Fibroblast of pulmonary artery (primary cell): ENCODE data around the gene FAM163A.

Experiments used
- DNase-seq: peaks from one replicate; pipeline ENCODE4 v3.0.0-alpha.2; 2010; ENCODE audit warnings: low read depth
- H3K4me3 ChIP-seq: replicated peaks from 2 replicates; pipeline ENCODE4 v1.5.1; 2011; ENCODE audit warnings: low read depth, mild to moderate bottlenecking, control low read depth, low read length, moderate library complexity
- TF ChIP-seq, protein P1 (sequence below): IDR thresholded peaks from 2 replicates; pipeline ENCODE4 v1.5.1; 2011; ENCODE audit warnings: mild to moderate bottlenecking, control low read depth, low read length, inconsistent platforms; ENCODE audit errors: missing control alignments

The FAM163A gene

DNA sequence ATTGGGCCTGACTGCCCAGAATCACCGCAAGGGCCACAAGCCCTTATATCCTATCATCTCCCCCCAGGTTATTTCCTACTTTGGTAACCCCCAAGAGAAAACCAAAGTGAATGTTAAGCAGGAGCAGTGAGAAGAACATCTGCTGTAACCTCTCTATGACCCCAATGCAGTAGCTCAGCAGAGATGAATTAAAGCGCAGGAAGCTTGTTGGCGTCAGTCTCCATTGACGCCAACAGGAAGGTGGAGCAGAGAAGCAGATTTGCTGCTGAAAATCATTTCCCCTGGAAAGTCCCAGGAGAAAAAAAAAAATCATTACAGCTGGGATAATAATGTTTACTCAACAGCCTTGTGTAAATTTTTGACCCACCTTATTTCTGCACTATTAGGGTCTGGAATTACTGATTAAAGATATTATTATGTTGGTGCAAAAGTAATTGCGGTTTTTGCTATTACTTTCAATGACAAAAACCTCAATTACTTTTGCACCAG is 33.2 kb upstream of the FAM163A start:
- TF ChIP-seq, protein P1, sequence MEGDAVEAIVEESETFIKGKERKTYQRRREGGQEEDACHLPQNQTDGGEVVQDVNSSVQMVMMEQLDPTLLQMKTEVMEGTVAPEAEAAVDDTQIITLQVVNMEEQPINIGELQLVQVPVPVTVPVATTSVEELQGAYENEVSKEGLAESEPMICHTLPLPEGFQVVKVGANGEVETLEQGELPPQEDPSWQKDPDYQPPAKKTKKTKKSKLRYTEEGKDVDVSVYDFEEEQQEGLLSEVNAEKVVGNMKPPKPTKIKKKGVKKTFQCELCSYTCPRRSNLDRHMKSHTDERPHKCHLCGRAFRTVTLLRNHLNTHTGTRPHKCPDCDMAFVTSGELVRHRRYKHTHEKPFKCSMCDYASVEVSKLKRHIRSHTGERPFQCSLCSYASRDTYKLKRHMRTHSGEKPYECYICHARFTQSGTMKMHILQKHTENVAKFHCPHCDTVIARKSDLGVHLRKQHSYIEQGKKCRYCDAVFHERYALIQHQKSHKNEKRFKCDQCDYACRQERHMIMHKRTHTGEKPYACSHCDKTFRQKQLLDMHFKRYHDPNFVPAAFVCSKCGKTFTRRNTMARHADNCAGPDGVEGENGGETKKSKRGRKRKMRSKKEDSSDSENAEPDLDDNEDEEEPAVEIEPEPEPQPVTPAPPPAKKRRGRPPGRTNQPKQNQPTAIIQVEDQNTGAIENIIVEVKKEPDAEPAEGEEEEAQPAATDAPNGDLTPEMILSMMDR: no peak
- peak; percentile 95 for DNase-seq
- no peak overlapping the region for H3K4me3 ChIP-seq

DNA sequence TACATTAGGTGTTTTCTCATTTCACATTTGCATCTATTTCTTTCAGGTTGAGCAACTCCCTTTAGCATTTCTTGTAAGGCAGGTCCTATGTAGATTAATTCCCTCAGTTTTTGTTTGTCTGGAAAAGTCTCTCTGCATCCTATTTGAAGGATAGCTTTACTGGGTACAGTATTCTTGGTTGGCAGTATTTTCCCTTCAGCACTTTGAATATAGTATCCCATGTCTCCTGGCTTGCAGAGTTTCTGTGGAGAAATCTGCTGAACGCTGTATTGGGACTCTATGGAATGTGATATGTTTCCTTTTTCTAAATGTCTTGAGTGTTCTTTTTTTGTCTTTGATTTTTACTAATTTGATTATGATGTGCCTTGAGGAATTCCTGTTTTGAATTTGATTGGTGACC is 28.9 kb upstream of the FAM163A start:
- TF ChIP-seq, protein P1: no peak
- no peak overlapping the region for H3K4me3 ChIP-seq

DNA sequence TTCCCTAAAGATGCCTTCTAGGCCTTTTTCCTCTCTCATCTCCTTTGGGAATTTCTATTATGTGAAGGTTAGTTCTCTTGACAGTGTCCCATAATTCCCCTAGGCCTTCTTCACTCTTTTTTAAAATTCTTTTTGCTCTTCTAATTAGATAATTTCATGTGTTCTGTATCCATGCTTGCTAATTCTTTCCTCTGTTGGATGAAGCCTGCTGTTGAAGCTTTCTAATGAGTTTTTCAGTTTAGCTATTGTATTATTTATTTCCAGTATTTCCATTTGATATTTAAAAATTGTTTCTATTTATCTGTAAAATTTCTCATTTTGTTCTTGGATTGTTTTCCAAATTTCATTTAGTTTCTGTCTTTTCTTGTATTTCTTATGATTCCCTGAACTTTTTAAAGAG is 28.5 kb upstream of the FAM163A start:
- TF ChIP-seq, protein P1: no peak
- DNase-seq: no peak
- H3K4me3 ChIP-seq: no peak overlapping the region

More for the DNA sequence above, 28.9 kb upstream of the FAM163A start:
- no peak for DNase-seq

DNA sequence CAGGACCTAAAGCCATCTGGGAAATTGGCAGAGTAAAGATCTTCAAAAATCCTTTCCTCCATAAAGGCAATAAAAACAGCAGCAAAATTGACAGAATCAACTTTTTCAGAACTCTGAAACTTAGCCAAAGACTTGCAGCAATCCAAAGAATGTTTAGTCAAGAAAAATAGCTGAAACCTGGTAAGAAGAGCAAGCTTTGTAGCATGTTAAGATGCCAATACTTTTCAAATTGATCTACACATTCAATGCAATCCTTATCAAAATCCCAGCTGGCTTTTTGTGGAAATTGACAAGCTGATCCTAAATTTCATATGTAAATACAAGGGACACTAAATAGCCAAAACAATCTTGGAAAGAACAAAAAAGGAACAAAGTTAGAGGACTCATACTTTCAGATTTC is 23.8 kb upstream of the FAM163A start:
- no peak overlapping the region for H3K4me3 ChIP-seq
- DNase-seq: no peak
- TF ChIP-seq, protein P1: no peak

DNA sequence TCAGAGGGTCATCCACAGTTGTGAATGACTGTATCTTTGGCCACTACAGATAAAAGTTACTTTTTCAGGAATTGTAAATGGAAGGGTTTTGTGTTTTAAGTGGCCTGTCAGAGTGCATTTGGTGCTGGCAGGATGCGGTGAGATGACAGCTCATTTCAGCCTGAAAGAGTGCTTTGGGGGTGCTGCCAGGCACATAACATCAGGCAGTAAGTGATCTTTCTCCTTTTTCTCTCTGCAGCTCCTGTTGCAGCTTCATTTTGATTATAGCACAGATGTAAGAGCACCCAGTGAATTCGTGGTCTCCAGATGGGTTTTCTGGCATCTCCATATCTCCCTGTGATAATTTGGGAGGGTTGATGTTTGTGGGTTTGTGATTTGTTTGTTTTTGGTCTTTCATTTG is 14.8 kb upstream of the FAM163A start:
- DNase-seq: no peak
- H3K4me3 ChIP-seq: no peak overlapping the region
- TF ChIP-seq, protein P1: no peak

DNA sequence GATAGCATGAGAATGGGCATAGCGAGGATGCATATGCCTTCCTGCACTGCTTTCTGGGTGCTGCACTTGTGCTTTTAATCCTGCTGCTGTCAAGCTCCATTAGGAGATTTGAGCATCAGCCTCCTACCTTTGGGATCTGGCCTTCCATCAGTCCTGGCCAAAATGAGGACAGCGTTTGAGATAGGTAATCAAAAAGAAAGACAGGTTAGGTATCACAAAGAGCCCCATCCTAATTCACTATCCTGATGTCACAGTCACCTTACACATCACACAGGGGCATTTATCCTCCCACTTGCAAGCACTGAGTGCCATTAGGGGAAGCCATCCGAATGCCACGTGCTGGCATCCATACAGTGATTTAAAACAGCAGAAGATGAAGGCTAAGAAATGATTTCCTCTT is 13.2 kb upstream of the FAM163A start:
- no peak overlapping the region for H3K4me3 ChIP-seq
- TF ChIP-seq, protein P1: no peak
- no peak for DNase-seq

DNA sequence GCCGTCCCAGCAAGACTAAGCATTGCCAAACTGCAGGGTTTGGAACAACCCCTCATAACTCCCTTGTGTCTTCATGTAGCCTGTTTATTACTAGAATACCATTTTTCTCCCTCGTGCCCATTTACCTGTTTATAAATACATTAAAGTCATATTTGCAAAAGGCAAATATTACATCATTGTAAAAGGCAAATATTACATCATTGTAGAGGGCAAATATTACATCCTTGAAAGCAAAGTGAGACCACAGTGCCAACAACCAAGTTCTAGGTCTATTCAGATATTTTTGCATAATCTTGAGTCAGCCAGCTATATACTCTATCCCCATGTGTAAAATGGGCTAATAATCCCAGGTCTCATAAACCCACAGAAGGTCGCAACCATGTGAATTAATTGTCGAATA is 11.4 kb upstream of the FAM163A start:
- TF ChIP-seq, protein P1: no peak

More for the DNA sequence above, 11.4 kb upstream of the FAM163A start:
- DNase-seq: no peak
- H3K4me3 ChIP-seq: no peak overlapping the region
